ENCODE measurements around the gene ZNF230. TPM values are rescaled to one million over a fixed set of nuclear protein-coding genes. Genes with fewer than 3 reads are reported as not detected.
A peak's percentile ranks its signal among the peaks of the same experiment; 100 is the strongest.

The ZNF230 gene
- total RNA-seq, 1 donor from 2014 or later = 2.0 TPM

GRCh38 chr19:44026622-44027021, 23.9 kb downstream of the ZNF230 start:
- peaks cover 13% of the 10 kb centered on the region for H3K4me1 ChIP-seq
- intact Hi-C loops (cut with DNase I) = no loop called here
- peaks cover 27% of the 10 kb centered on the region for H3K9me3 ChIP-seq
- H3K36me3 ChIP-seq = peaks cover under 1 to 49% of the 10 kb centered on the region in 2 donors
- DNase-seq (ENCODE audit: extremely low spot score in 2 of 2) = no peak
- TF ChIP-seq POLR2AphosphoS5 (IDR thresholded peaks at IDR 0.05; ENCODE audit: insufficient read depth in 1 of 2, low read depth in 1 of 2) = no peak
- no peak for TF ChIP-seq POLR2A (IDR thresholded peaks at IDR 0.05)
- no peak for TF ChIP-seq CTCF (IDR thresholded peaks at IDR 0.05)
- H3K27ac ChIP-seq = no peak overlapping the region
- no peaks in the 10 kb centered on the region for H3K27me3 ChIP-seq
- no peak overlapping the region for H3K4me3 ChIP-seq

GRCh38 chr19:44032001-44032610, 29.3 kb downstream of the ZNF230 start:
- H3K4me1 ChIP-seq = no peaks in the 10 kb centered on the region
- intact Hi-C loops (cut with DNase I) = no loop called here
- no peak for TF ChIP-seq CTCF (IDR thresholded peaks at IDR 0.05)
- no peak for TF ChIP-seq POLR2A (IDR thresholded peaks at IDR 0.05)
- TF ChIP-seq POLR2AphosphoS5 (IDR thresholded peaks at IDR 0.05; ENCODE audit: insufficient read depth in 1 of 2, low read depth in 1 of 2) = no peak
- peaks cover 9 to 62% of the 10 kb centered on the region in 2 donors for H3K36me3 ChIP-seq
- H3K9me3 ChIP-seq = peaks cover 63% of the 10 kb centered on the region
- H3K27me3 ChIP-seq = no peaks in the 10 kb centered on the region
- H3K27ac ChIP-seq = no peak overlapping the region
- no peak overlapping the region for H3K4me3 ChIP-seq
- no peak for DNase-seq (ENCODE audit: extremely low spot score in 2 of 2)

GRCh38 chr19:44042147-44042546, 39.4 kb downstream of the ZNF230 start:
- H3K9me3 ChIP-seq = no peaks in the 10 kb centered on the region

GRCh38 chr19:44050740-44051649, 48.2 kb downstream of the ZNF230 start:
- peaks cover 0 to 20% of the 10 kb centered on the region in 2 donors for H3K36me3 ChIP-seq
- no peak for TF ChIP-seq POLR2AphosphoS5 (IDR thresholded peaks at IDR 0.05; ENCODE audit: insufficient read depth in 1 of 2, low read depth in 1 of 2)
- TF ChIP-seq CTCF (IDR thresholded peaks at IDR 0.05) = no peak
- TF ChIP-seq POLR2A (IDR thresholded peaks at IDR 0.05) = no peak
- no peaks in the 10 kb centered on the region for H3K9me3 ChIP-seq
- H3K4me1 ChIP-seq = peaks cover 15% of the 10 kb centered on the region
- no peak for DNase-seq (ENCODE audit: extremely low spot score in 2 of 2)
- H3K4me3 ChIP-seq = peak overlapping the region; percentile 63 to 88
- H3K27me3 ChIP-seq = no peaks in the 10 kb centered on the region
- intact Hi-C loops (cut with DNase I) = no loop called here
- peak overlapping the region; percentile 75 for H3K27ac ChIP-seq

More at GRCh38 chr19:44042147-44042546, 39.4 kb downstream of the ZNF230 start:
- Histone ChIP-seq H3K4me1 (no peaks in the 10 kb centered on the region), H3K27me3 (no peaks in the 10 kb centered on the region), H3K27ac (no peak overlapping the region), H3K36me3 (no peaks in the 10 kb centered on the region), H3K4me3 (no peak overlapping the region)
- DNase-seq (ENCODE audit: extremely low spot score in 2 of 2) = no peak
- intact Hi-C loops (cut with DNase I) = no loop called here
- no peak for TF ChIP-seq POLR2AphosphoS5 (IDR thresholded peaks at IDR 0.05; ENCODE audit: insufficient read depth in 1 of 2, low read depth in 1 of 2)
- no peak for TF ChIP-seq CTCF (IDR thresholded peaks at IDR 0.05)
- no peak for TF ChIP-seq POLR2A (IDR thresholded peaks at IDR 0.05)
